Non-pigmented ciliary epithelial cell (primary cell): ENCODE data around the gene PLCB3.
"Not testable (repeated sequence)": the region's sequence is repeated elsewhere in the genome, so short reads cannot be mapped to it uniquely, and the experiment has no call there.

ENCODE experiments used
- DNase-seq: peaks from one replicate; pipeline ENCODE4 v3.0.0-alpha.2; 2010; ENCODE audit warnings: low read depth

Gene PLCB3

DNA sequence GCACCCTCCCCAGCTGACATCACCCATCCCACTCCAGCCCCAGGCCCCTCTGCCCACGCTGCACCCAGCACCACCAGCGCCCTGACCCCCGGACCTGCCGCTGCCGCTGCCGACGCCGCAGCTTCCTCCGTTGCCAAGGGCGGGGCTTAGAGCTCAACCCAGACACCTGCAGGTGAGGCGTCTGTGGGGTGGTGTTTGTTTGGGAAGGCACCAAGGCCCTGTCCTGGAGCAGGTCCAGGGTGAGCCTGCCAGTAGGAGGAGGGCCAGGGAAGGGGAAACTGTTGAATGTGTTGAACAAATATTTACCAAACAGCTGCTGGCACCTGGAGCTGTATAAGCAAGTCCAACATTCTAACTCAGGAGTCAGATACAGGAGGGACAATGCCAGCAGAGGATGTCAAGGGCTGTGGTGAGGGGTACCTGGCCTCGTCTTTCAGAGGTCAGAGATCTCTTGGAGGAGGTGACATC, 13.8 kb upstream of the PLCB3 start:
- DNase-seq = no peak

DNA sequence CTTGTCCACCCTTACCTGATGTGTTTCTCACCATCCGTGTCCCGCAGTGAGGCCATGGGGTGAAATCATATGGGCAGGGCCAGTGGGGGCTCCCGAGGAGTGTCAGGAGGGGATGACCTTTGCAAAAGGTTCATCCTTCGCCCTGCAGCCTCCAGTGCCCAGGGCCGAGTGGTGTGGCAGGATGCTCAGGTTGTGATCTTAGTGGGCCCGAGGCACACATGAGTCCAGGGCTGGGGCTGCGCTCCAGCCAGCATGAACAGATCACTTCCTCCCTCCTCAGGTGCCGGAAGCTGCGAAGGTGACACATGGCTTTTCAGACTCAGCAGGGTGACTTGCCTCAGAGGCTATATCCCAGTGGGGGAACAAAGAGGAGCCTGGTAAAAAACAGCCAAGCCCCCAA, 13.3 kb upstream of the PLCB3 start:
- no peak for DNase-seq

DNA sequence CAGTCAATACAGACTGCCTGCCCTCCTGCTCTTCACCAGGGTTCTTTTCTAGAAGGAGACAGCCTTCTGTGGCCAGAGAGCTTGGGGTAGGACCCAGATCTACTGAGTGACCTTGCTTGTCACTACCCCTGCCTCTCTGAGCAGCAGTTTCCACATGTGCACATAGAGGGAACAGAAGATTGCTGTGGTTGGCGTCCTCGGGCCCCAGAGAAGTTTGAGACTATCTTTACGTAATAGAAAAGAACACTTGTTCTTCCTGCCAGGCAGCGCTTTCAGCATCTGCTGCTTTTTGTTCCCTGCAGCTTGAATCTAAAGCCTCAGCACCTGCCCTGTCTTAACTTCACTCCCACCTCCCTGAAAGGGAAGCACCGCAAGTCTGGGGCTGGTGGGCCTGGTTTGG, 12.3 kb upstream of the PLCB3 start:
- no peak for DNase-seq

DNA sequence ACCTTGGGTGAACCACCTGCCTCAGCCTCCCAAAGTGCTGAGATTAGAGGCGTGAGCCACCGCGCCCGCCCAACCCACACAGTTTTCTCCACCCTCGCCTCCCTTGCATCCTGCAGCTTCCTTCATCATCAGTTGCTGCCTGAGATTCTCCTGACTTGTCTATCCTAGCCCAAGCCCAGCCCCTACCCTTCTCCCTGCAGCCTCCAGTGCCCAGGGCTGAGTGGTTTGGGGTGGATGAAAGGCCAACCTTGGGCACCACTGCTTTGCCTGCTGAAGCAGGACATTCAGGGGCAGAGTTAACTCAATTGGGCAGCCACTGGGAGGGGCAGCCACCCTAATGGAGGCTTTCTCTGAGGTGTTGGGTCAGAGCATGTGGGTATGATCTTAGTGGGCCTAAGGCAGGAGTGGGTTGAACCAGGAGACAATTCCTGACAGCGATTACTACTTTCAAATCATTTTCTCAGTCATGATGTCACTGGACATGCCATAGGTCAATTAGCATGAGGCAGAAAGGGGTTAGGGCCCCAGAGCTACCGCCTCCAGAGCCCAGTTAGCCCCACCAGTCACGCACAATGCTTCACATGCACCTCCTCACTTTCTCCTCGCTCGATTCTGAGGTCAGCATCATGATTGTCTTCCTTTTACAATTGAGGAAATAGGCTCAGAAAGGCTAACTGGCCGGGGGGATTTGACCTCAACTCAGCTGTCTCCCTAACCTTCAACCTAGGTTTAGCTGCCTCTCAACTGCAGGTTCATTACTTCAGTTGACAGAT, 11.5 kb upstream of the PLCB3 start:
- DNase-seq = no peak

DNA sequence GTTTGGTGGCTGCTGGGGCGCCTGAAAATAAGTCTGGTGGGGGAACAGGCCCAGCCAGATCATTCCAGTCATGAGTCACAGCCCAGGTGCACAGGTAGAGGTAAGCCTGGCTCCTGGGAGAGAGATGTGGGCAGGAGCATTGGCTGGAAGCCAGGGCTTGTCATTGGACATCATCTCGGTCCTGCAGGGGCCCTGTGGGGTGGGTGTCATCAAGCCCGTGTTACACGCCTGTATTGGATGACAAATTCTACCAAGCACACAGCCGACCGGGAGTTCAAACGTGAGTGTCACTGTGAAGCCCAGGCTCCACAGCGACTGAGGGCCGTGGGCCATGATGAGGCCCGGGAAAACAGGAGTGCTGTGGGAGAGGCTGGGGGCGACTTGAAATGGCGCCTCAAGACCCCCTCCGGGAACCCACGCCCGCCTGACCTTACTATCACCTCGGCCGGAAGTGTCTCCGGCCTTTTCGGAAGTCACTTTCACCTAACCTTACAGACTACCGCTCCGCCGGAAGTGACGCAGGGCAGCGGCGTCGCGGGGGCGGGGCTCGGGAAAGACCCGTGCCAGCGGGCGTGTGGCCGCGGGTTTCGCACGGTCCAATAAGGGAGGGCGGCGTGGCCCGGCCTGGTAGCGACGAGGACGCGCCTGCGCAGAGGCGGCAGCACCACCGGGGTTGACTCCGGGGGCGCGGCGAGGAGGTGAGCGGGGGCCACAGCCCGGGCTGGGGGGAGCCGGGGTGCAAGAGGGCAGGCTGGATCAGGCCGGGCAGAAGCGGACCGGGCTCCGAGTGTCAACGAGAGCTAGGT, 10.7 kb upstream of the PLCB3 start, which contains the start of gene FKBP2:
FKBP2 (plus strand) TSS at position 661 of the 806 bp plus-strand sequence. CDS start 1,293 bp downstream, outside the sequence.
- DNase-seq = peak; percentile 63

DNA sequence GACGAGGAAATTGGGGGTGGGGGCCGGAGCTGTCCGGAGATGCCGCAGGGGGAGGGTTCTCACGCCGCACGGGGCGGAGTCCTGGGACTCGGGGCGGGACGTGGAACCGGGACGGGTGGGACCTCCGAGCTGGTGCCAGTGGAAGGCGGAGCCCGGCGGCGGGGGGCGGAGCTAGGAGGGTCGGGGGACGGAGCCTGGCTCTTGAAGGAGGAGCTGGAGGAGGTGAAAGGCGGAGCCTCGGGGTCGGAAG, 10.2 kb upstream of the PLCB3 start:
- peak; percentile 97 for DNase-seq

DNA sequence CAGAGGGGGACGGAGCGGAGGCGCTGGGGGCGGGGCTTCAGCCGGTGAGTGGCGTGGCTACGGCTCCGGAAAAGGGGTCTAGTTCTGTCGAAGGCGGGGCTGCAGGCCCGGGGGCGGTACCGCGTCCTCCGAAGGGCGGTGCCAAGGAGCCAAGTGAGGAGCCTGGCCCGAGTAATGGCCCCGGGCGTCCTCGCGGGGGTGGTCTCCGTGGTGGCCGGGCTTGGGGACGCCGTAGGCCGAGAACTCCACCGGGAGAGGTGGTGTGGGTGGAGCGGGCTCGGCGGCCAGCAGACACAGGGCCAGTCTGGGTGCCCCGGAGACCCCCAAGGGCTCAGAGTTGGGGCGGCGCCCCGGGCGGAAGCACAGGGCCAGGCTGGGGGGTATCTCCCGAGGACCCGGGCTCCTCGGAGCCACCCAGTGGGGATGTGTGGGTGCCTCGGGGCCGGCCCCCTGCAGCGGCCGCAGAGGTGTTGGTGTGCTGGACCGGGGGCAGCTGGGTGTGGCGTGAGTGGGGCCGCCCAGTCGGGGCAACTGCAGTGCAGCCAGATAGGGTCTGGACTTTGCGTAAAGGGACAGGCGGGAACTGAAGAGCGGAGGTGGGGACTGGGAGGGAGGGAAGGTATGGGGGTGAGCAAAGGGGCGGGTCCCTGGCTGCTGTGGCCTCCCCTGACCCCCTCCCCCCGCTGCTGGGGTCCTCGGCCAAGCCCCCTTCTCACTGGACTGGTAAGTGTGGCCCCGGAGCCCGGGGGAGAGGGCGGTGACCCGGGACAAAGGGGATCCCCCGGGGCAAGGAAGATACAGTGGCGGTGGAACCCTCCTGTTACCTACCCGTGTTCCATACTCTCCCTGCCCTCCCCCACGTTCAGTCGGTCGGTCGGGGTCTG, 9.6 kb upstream of the PLCB3 start:
- no peak for DNase-seq

DNA sequence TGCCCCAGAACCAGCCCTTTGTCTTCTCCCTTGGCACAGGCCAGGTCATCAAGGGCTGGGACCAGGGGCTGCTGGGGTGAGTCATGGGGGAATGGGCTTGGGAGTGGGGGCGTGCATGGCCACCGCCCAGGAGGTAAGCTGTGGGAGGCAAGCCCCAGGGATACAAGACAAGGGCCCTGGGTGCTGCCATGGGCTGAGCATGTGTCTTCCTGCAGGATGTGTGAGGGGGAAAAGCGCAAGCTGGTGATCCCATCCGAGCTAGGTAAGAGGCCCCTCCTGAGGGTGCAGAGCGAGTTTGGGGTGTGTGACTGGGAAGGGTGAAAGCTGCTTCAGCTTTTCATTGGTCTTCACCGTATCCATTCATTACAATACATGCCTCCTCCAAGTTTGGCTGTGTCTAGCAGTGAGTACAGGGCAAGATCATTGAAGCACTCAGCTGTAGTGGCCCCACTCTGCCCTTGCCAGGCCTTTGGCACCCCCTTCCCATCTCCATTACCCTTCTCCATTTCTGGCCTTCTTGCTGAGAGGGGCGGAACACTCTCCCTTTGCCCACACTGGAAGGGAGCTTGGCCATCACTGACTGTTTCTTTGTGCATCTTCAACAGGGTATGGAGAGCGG, 8.0 kb upstream of the PLCB3 start:
- no peak for DNase-seq

DNA sequence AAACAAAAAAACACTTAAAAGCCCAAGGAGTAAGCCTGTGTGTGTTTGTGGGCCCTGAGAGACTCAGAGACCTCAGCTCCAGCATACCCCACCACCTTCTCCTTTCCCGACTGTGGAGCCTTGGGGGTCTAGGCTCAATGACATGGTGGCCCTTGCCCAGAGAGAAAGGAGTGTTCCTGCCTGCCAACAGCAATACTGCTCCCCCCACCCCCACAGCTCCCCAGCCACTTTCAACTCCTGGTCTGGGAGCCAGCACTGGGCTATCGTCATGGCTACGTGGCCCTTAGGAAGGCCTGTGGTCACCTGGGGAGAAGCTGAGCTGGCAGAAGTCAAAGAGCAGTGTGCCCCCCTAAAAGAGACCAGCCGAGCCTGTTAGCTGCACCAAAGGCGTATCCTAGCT, 7.2 kb upstream of the PLCB3 start:
- DNase-seq = no peak

DNA sequence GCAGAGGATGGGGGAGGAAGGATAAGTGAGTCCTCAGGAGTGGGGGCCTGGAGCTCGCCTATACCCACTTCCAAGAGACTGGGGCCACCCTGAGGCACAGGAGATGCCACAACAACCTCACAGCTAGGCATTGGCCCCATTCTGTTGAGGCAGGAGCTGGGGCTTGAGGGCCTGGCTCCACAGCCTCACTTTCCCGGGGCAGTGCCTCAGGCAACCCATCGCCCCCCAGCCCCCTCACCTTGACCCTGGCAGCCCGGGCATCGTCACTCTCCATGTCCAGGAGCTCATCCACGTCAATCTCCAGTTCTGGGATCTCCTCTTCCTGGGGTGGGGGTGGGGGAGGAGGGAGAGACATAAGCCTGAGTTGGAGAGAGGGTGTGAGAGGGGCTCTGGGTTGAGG, 6.4 kb upstream of the PLCB3 start:
- no peak for DNase-seq

DNA sequence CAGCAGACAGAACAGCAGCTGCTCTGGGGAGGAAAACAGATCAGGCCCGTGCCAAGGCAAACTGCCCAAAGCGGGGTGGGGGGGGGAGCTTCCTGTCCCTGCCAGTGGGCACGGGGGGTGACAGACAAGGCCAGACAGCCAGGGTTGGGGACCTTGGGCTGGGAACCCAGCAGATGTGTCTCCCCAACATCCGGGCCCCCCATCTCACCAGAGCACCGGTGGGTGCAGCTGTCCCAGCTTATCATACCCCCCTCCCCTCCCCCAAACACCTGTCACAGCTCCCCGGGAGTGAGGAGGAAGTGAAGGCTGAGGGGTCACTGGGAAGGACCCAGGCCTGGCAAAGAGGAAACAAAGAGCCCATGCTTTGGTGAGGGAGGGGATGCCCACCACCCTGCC, 5.9 kb upstream of the PLCB3 start:
- no peak for DNase-seq

DNA sequence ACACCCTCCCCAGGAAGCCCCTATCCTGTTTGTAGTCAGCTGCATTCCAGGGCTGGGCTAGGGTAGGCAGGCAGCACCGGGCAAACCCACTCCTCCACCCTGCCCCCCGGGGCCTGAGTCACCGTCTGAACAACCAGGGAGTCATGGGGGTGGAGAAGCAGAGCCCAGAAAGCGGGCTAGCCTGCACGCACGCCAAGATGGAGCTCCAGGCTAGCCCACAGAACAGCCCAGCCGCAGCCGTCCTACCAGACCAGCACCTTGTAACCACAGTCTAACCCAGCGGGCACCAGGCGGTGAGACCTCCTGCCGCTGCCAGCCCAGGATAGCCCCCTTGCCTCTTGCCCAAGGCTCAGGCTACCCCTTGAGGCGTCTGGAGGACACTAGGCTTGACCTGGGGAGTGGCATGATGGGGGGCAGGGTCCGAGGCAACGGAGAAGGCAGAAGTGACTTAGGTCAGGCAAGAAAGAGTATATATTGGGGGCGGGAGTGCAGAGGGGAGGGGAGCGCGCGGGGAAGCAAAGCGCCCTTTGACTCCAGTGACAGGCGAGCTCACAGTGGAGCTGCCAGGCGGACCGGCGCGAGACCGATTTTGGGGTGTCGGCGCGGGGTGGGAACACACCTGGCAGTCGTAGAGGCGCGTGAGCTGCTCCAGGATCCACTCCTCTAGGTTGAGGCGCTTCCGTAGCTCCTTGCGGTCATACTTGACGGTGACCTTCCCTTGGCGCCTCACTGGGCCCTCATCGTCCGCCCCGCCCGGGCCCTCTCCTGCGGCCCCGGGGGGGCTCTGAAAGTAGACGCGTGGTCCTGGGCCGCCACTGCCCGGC, 5.3 kb upstream of the PLCB3 start:
- peak; percentile 54 for DNase-seq

DNA sequence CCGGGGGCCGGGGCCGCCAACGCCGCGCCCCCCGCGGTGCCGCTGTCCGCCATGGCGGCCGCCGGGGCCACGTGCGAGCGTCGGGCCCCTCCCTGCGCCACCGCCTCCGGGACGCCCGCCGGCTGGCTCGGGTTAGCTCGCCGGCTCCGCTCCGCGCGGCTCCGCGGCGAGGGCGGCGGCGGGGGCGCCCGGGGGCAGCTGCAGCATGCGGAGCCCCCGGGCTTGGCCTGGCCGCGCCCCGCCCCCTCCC, 4.8 kb upstream of the PLCB3 start:
- DNase-seq = not testable (repeated sequence)

DNA sequence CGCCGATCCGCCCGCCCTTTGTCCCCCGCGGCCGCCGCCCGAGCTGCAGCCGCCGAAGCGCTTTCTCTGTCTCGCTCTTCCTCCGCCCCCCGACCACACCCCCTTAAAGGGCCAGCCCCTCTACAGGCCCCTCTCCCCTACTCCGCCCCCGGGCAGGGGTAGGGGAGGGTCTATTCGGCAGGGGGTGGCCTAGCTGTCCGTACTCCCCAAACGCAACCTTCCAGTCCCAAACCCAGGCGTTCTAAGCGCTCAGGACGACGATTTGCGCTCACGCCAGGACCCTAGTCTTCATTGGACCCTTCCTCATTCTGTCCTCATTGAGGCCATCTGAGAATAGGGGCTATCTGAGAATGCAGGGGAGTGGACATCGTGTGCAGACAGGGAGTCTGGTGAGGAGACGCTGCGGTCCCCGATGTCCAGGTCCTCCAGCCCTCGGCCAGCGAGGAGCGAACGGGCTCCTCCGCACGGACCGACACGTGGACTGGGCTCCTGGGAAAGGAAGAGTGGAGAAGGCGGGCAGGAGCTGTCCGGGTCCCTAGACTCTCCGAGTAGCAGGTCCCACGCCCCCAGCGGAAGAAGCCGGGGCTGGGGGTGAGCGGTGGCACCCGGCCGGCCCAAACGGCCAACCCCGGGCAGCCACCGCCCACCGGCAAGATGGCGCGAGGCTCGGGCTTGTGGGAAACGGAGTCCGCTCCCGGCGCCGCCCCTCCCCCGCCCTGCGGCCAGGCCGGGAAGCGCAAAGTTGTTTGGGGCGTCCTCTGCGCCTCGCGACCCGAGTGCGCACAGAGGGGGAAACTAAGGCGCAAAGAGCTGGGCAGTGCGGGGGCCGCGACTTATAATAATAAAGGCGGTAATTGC, 4.2 kb upstream of the PLCB3 start, which contains the start of gene PPP1R14B:
PPP1R14B (minus strand) TSS at position 73 of the 858 bp plus-strand sequence. CDS start 270 bp downstream, outside the sequence.
- DNase-seq = peak; percentile 37

DNA sequence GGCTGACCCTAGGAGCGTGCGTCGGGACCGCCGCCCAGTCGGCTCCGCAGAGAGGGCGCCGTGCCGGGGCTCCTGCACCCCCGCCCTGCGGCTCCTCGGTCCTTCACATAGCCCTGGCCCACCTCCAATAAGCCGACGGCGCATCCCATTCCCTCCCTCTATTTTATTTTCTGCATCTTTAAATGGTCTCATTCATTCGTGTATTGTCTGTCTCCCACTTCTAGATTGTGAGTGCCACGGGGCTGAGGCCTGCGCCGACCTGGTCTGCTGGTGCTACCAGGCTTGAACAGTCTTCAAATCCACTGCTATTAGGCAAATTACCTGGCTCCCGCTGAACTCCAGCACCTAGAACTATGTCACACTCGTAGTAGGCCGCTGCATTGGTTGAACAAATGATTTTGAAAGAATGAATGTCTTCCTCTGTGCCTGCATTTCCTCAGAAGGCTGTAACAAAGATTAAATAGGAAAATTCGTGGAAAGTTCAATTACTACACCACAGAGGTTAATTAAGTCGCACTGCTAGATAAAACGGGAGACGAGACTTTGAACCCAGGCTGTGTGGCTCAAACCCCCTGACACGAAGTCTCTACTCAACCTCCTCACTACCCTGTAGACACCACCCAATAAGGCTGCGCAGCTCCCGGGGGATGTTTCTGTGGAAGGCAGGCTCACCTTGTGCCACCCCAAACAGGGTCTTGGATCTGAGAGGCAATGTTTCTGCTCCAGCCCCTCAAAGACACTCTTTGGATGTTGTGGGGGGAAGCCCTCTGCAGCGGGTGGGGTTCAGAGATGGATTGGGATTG, 3.4 kb upstream of the PLCB3 start:
- DNase-seq = no peak

DNA sequence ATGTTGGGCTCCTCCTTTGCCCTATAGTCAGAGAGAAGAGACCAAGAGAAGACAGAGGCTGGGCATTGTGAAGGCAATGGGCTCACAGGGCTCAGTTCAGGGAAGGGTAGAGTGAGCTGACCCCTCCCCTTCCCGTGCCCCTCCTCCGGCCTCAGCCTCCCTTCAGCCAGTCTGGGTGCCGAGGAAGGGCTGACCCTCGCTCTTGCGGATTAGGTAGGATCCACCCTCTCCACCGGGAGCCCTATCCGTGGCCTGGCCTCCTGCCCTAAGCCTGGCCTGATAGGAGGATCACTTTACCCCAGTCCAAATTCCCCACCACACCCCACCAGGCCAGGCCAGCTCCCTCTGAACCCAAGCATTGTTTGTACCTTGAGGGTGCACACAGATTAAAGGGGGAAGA, 2.8 kb upstream of the PLCB3 start:
- no peak for DNase-seq

DNA sequence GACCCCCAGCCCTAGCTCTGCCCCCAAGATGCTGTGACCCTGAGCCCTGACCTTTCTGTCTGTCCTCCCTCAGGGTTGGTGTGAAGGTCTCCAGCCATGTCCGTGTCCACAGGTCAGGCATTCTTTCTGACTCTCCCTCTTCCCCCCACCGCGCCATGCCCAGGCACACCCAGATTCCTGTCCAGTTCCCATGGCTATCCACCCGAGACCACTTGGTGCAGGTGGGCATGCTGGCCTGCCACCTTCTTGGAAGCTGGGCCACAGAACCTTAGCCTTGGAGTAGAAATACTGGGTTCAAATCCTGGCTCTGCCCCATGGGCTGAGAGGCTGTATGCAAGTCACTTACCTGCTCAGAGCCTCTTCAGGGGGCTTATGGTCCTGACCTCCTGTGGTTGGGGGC, 2.3 kb upstream of the PLCB3 start:
- DNase-seq = no peak

DNA sequence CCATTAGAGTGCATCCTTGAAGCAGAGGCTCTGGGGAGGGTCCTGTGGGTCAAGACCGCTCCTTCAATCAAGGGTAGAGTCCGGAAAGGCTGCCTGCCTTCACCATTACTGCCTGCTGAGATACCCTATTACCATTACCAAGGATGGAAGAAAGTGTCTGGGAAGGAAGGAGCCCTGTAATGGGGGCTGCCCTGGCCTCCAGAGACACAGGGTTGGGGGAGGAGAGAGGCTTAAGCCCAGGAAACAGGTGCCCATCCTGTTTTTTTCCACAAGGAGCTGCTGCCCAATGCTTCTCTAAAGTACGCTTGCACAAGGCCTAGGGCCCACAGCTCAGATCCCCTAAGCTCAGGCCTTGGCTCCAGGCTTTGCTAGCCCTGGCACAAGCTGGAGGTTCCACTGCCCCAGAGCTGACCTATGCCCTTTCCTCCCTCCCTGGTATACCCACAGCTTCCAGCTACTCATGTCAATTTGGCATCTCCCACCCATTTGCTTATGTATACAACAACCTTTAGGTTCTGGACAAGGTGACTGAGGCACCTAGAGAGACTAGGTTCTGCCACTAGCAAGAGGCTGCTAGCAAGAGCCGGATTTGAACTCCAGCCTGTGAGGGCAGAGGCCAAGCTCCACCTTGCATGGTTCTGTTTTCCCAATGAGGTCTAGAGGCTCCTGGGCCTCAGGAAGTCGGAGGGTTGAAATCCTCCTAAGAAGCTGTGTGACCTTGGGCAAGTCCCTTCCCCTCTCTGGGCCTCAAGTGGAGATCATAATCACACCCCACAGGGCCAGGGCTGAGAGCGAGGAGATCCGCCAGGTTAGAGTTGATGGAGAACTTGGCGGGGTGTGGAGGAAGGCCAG, 1.5 kb upstream of the PLCB3 start:
- no peak for DNase-seq
